Erythroblast (primary cell): ENCODE measurements around the gene ZNF829.

ENCODE experiments used
- GATA1 ChIP-seq: IDR thresholded peaks from 2 replicates; pipeline ENCODE4 v1.6.1; 2011; ENCODE audit warnings: low read depth, mild to moderate bottlenecking, control low read depth, low read length, moderate library complexity
- POLR2A ChIP-seq: IDR thresholded peaks from 2 replicates; pipeline ENCODE4 v1.6.1; 2011; ENCODE audit warnings: mild to moderate bottlenecking, low read length

DNA sequence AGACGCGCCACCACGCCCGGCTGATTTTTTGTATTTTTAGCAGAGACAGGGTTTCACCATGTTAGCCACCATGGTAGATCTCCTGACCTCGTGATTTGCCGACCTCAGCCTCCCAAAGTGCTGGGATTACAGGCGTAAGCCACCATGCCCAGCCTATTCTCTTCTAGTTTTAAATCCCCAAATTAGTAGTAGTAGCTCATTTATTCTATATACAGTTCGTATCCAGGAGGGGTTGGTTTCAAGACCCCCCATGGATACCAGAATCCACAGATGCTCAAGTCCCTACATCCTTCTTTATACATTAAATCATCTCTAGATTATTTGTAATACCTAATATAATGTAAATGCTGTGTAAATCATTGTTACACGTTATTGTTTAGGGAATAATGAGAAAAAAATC is 2.0 kb upstream of the ZNF829 start:
- no peak for TF ChIP-seq POLR2A
- TF ChIP-seq GATA1, result no peak
